ENCODE data around the gene TAF11L12.
"Not testable (repeated sequence)": the region's sequence is repeated elsewhere in the genome, so short reads cannot be mapped to it uniquely, and the experiment has no call there.

TAF11L12 gene

GRCh38 chr5:17610092-17610491 is at the start of gene TAF11L12:
Gene TAF11L12, plus strand, starts transcription at chr5:17610392.
- H3K27me3 ChIP-seq (ENCODE audit: control insufficient read depth, insufficient read depth, low read length); H3K9ac ChIP-seq (ENCODE audit: low read depth, low read length); H3K4me1 ChIP-seq (ENCODE audit: control insufficient read depth, insufficient read depth, low read length); H3K27ac ChIP-seq (ENCODE audit: low read depth, low read length); H3K4me3 ChIP-seq (ENCODE audit: low read depth, low read length); H3K9me3 ChIP-seq (ENCODE audit: control insufficient read depth, insufficient read depth, low read length); H3K36me3 ChIP-seq (ENCODE audit: control insufficient read depth, insufficient read depth, low read length): not testable (repeated sequence)

DNA sequence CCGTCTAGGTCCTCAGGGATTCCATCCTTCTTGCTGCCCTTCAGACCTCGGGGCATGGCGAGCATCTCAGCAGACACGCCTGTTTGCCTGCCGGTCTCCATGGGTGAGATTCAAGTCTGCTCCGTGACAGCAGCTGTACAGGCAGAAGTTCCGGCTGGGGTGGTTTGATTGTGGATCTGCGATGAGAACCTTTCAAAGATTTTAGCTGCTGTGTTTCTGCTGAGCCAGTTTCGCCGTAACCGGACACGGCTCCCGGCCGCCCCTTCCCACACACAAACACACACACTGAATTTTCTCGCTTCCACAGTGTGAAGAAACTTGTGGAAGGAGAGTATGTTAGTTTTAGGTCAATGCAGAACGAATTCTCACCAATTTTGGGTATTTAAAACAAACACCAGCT is 24.5 kb upstream of the TAF11L12 start, which contains the start of gene TAF11L7:
TAF11L7 (minus strand) TSS at position 101 of the 400 bp plus-strand sequence.
- not testable (repeated sequence) for H3K36me3 ChIP-seq (ENCODE audit: control insufficient read depth, insufficient read depth, low read length); H3K27me3 ChIP-seq (ENCODE audit: control insufficient read depth, insufficient read depth, low read length); H3K4me1 ChIP-seq (ENCODE audit: control insufficient read depth, insufficient read depth, low read length); H3K27ac ChIP-seq (ENCODE audit: low read depth, low read length); H3K9me3 ChIP-seq (ENCODE audit: control insufficient read depth, insufficient read depth, low read length); H3K4me3 ChIP-seq (ENCODE audit: low read depth, low read length); H3K9ac ChIP-seq (ENCODE audit: low read depth, low read length)

GRCh38 chr5:17590860-17591259 is 19.3 kb upstream of the TAF11L12 start, which contains the start of gene TAF11L8:
Gene TAF11L8, minus strand, starts transcription at chr5:17590960.
- not testable (repeated sequence) for H3K27me3 ChIP-seq (ENCODE audit: control insufficient read depth, insufficient read depth, low read length); H3K9ac ChIP-seq (ENCODE audit: low read depth, low read length); H3K9me3 ChIP-seq (ENCODE audit: control insufficient read depth, insufficient read depth, low read length); H3K4me1 ChIP-seq (ENCODE audit: control insufficient read depth, insufficient read depth, low read length); H3K27ac ChIP-seq (ENCODE audit: low read depth, low read length); H3K36me3 ChIP-seq (ENCODE audit: control insufficient read depth, insufficient read depth, low read length); H3K4me3 ChIP-seq (ENCODE audit: low read depth, low read length)

- H3K4me1 ChIP-seq (ENCODE audit: control insufficient read depth, insufficient read depth, low read length); H3K27ac ChIP-seq (ENCODE audit: low read depth, low read length); H3K36me3 ChIP-seq (ENCODE audit: control insufficient read depth, insufficient read depth, low read length); H3K9me3 ChIP-seq (ENCODE audit: control insufficient read depth, insufficient read depth, low read length); H3K9ac ChIP-seq (ENCODE audit: low read depth, low read length); H3K27me3 ChIP-seq (ENCODE audit: control insufficient read depth, insufficient read depth, low read length); H3K4me3 ChIP-seq (ENCODE audit: low read depth, low read length): not testable (repeated sequence)
Measured at GRCh38 chr5:17594255-17594654, 15.9 kb upstream of the TAF11L12 start, which contains the start of gene TAF11L9. Gene TAF11L9, minus strand, starts transcription at chr5:17594394.

GRCh38 chr5:17597728-17598127 is 12.5 kb upstream of the TAF11L12 start, which contains the start of gene TAF11L10:
Gene TAF11L10, minus strand, starts transcription at chr5:17597828.
- not testable (repeated sequence) for H3K4me1 ChIP-seq (ENCODE audit: control insufficient read depth, insufficient read depth, low read length); H3K36me3 ChIP-seq (ENCODE audit: control insufficient read depth, insufficient read depth, low read length); H3K9ac ChIP-seq (ENCODE audit: low read depth, low read length); H3K9me3 ChIP-seq (ENCODE audit: control insufficient read depth, insufficient read depth, low read length); H3K27me3 ChIP-seq (ENCODE audit: control insufficient read depth, insufficient read depth, low read length); H3K27ac ChIP-seq (ENCODE audit: low read depth, low read length); H3K4me3 ChIP-seq (ENCODE audit: low read depth, low read length)

DNA sequence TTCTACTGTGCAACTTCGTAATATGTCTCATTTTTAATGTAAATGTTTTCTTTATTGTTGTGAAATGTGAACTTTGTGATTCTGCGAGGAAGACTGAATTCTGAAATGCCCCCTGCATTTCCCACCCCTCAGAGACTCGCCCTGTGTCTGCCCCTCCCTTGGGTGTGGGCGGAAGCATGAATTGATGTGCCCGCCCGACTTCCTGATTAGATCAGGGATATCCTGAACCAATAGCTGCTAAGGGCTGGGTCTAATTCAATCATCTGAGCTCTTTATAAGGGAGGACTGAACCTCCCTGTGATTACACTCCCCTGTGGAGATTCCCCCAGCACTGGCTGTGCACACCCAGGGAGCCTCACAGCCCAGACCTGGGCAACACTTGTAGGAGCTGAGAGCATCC is 6.3 kb upstream of the TAF11L12 start, which contains the start of gene TAF11L11:
TAF11L11 (plus strand) TSS at position 304 of the 400 bp plus-strand sequence.
- not testable (repeated sequence) for H3K36me3 ChIP-seq (ENCODE audit: control insufficient read depth, insufficient read depth, low read length); H3K4me1 ChIP-seq (ENCODE audit: control insufficient read depth, insufficient read depth, low read length); H3K9me3 ChIP-seq (ENCODE audit: control insufficient read depth, insufficient read depth, low read length); H3K9ac ChIP-seq (ENCODE audit: low read depth, low read length); H3K4me3 ChIP-seq (ENCODE audit: low read depth, low read length); H3K27me3 ChIP-seq (ENCODE audit: control insufficient read depth, insufficient read depth, low read length); H3K27ac ChIP-seq (ENCODE audit: low read depth, low read length)

- H3K36me3 ChIP-seq (ENCODE audit: control insufficient read depth, insufficient read depth, low read length): no peaks in the 10 kb centered on the region
- no peak overlapping the region for H3K9ac ChIP-seq (ENCODE audit: low read depth, low read length)
- H3K27me3 ChIP-seq (ENCODE audit: control insufficient read depth, insufficient read depth, low read length): no peaks in the 10 kb centered on the region
- no peaks in the 10 kb centered on the region for H3K4me1 ChIP-seq (ENCODE audit: control insufficient read depth, insufficient read depth, low read length)
- no peak overlapping the region for H3K4me3 ChIP-seq (ENCODE audit: low read depth, low read length)
- H3K9me3 ChIP-seq (ENCODE audit: control insufficient read depth, insufficient read depth, low read length): no peaks in the 10 kb centered on the region
- H3K27ac ChIP-seq (ENCODE audit: low read depth, low read length): no peak overlapping the region
Measured at GRCh38 chr5:17604951-17605350, 5.2 kb upstream of the TAF11L12 start.

- H3K36me3 ChIP-seq (ENCODE audit: control insufficient read depth, insufficient read depth, low read length); H3K27me3 ChIP-seq (ENCODE audit: control insufficient read depth, insufficient read depth, low read length); H3K27ac ChIP-seq (ENCODE audit: low read depth, low read length); H3K9ac ChIP-seq (ENCODE audit: low read depth, low read length); H3K4me3 ChIP-seq (ENCODE audit: low read depth, low read length); H3K4me1 ChIP-seq (ENCODE audit: control insufficient read depth, insufficient read depth, low read length); H3K9me3 ChIP-seq (ENCODE audit: control insufficient read depth, insufficient read depth, low read length): not testable (repeated sequence)
Measured at GRCh38 chr5:17607461-17607860, 2.7 kb upstream of the TAF11L12 start.

GRCh38 chr5:17614872-17615605 is 4.8 kb downstream of the TAF11L12 start:
- Histone ChIP-seq H3K36me3 (ENCODE audit: control insufficient read depth, insufficient read depth, low read length) (no peaks in the 10 kb centered on the region), H3K9me3 (ENCODE audit: control insufficient read depth, insufficient read depth, low read length) (no peaks in the 10 kb centered on the region)

DNA sequence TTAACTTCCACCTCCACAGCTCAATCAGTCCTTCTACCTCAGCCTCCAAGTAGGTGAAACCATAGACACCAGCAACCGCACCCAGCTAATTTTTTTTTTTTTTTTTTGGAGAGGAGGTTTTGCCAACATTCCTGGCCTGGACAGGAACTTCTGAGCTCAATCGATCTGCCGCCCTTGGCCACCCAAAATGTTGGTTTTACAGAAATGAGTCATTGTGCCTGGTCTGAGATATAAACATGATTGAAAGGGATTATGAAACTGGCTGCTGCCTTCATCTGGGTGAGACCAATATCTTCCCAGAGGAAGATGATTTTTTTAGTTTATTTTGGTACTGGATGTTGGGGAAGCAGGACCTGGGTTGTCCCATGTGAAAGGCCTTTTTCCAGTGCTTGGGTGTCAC is 9.2 kb downstream of the TAF11L12 start:
- H3K9me3 ChIP-seq (ENCODE audit: control insufficient read depth, insufficient read depth, low read length): no peaks in the 10 kb centered on the region
- H3K27me3 ChIP-seq (ENCODE audit: control insufficient read depth, insufficient read depth, low read length): no peaks in the 10 kb centered on the region
- H3K4me3 ChIP-seq (ENCODE audit: low read depth, low read length): no peak overlapping the region
- no peak overlapping the region for H3K27ac ChIP-seq (ENCODE audit: low read depth, low read length)
- no peak overlapping the region for H3K9ac ChIP-seq (ENCODE audit: low read depth, low read length)
- no peaks in the 10 kb centered on the region for H3K4me1 ChIP-seq (ENCODE audit: control insufficient read depth, insufficient read depth, low read length)
- H3K36me3 ChIP-seq (ENCODE audit: control insufficient read depth, insufficient read depth, low read length): no peaks in the 10 kb centered on the region

More at GRCh38 chr5:17614872-17615605, 4.8 kb downstream of the TAF11L12 start:
- Histone ChIP-seq H3K27ac (ENCODE audit: low read depth, low read length) (no peak overlapping the region), H3K4me3 (ENCODE audit: low read depth, low read length) (no peak overlapping the region), H3K9ac (ENCODE audit: low read depth, low read length) (no peak overlapping the region), H3K27me3 (ENCODE audit: control insufficient read depth, insufficient read depth, low read length) (no peaks in the 10 kb centered on the region), H3K4me1 (ENCODE audit: control insufficient read depth, insufficient read depth, low read length) (no peaks in the 10 kb centered on the region)

DNA sequence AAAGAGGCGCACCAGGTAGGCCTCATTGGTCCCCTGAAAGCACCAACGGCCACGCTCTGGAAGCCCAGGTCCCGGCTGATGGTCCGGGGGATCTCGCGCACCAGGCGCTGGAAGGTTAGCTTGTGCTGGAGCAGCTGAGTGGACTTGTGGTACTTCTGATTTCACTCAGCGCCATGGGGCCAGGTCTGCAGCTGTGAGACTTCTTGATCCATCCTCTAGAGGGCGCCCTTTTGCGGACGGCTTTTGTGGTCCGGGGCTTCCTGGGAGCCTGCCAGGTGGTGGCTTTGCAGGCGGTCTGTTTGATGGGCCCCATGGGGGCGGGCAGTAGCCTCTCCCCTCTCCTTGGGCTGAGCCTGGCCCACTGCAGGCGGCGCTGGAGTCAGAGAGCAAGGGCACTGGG is 10.4 kb downstream of the TAF11L12 start:
- Histone ChIP-seq H3K4me3 (ENCODE audit: low read depth, low read length) (no peak overlapping the region), H3K9ac (ENCODE audit: low read depth, low read length) (no peak overlapping the region), H3K27ac (ENCODE audit: low read depth, low read length) (no peak overlapping the region), H3K36me3 (ENCODE audit: control insufficient read depth, insufficient read depth, low read length) (no peaks in the 10 kb centered on the region), H3K27me3 (ENCODE audit: control insufficient read depth, insufficient read depth, low read length) (no peaks in the 10 kb centered on the region), H3K4me1 (ENCODE audit: control insufficient read depth, insufficient read depth, low read length) (no peaks in the 10 kb centered on the region), H3K9me3 (ENCODE audit: control insufficient read depth, insufficient read depth, low read length) (no peaks in the 10 kb centered on the region)

All from HUES48 (cell line).